IPS DF 6.9 (cell line): ENCODE results near the gene CDH4.

Experiments
- DNase-seq: peaks from one replicate; pipeline ENCODE4 v3.0.0-alpha.2; 2013; ENCODE audit warnings: low read depth, low spot score
- H3K27ac ChIP-seq: one replicate; pipeline ENCODE4 v1.5.1; 2013; ENCODE audit warnings: low read length, control low read depth
- H3K27me3 ChIP-seq: 2 replicates; pipeline ENCODE4 v1.6.1; 2013; ENCODE audit warnings: mild to moderate bottlenecking, low read length; ENCODE audit not compliant: control insufficient read depth, insufficient read depth
- H3K36me3 ChIP-seq: 2 replicates; pipeline ENCODE4 v1.6.1; 2013; ENCODE audit warnings: low read length; ENCODE audit not compliant: control insufficient read depth, insufficient read depth
- H3K4me1 ChIP-seq: 2 replicates; pipeline ENCODE4 v1.6.1; 2013; ENCODE audit warnings: low read length; ENCODE audit not compliant: control insufficient read depth, insufficient read depth
- H3K4me3 ChIP-seq: 2 replicates; pipeline ENCODE4 v1.5.1; 2013; ENCODE audit warnings: mild to moderate bottlenecking, low read length
- H3K9me3 ChIP-seq: 2 replicates; pipeline ENCODE4 v1.6.1; 2013; ENCODE audit warnings: low read length, inconsistent platforms; ENCODE audit not compliant: control insufficient read depth, insufficient read depth
- WGBS: extraction: QIAGEN DNeasy Blood & Tissue Kit; methylation state at CpG from one replicate; pipeline ENCODE4 v1.1.7; 2013; ENCODE audit warnings: mixed read lengths, missing lambda C conversion rate; ENCODE audit not compliant: insufficient read length, insufficient coverage; 5-methylcytosine and 5-hydroxymethylcytosine counted together

Gene CDH4

GRCh38 chr20:61918548-61918947 is 666.5 kb downstream of the CDH4 start:
- no peak overlapping the region for H3K27ac ChIP-seq

DNA sequence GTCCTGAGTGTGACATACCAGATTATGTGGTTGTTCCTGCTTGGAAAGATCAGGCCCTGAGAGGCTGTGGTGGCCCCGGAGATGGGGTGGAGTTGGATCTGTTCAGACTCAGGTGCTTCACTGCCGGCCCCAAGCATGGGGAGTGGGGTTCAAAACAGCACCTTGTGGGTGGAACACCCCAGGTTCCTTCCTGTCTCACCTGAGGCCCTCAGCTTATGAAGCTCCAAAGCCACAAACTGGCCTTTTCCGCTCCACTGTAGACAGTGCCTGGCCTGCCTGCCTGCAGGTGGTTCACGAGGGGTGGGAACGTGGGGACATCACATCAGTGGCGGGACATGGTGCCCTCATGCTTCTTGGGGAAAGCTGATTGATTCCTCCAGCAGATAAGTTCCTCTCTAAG is 667.2 kb downstream of the CDH4 start:
- H3K9me3 ChIP-seq: no peaks in the 10 kb centered on the region; the same call in 1 of the 2 replicates
- H3K27me3 ChIP-seq: no peaks in the 10 kb centered on the region
- no peak overlapping the region for H3K4me3 ChIP-seq
- no CpG with 5 or more reads among the region's 6 CpGs for WGBS
- no peak overlapping the region for H3K27ac ChIP-seq
- H3K4me1 ChIP-seq: no peaks in the 10 kb centered on the region
- H3K36me3 ChIP-seq: no peaks in the 10 kb centered on the region
- DNase-seq: no peak

More at GRCh38 chr20:61918548-61918947, 666.5 kb downstream of the CDH4 start:
- Histone ChIP-seq H3K4me1 (no peaks in the 10 kb centered on the region), H3K27me3 (no peaks in the 10 kb centered on the region), H3K36me3 (no peaks in the 10 kb centered on the region), H3K4me3 (no peak overlapping the region), H3K9me3 (no peaks in the 10 kb centered on the region; the same call in 1 of the 2 replicates)
- no peak for DNase-seq
- no CpG with 5 or more reads among the region's 12 CpGs for WGBS

GRCh38 chr20:61919675-61920365 is 667.8 kb downstream of the CDH4 start:
- DNase-seq: no peak
- H3K4me3 ChIP-seq: no peak overlapping the region
- no peaks in the 10 kb centered on the region; the same call in 1 of the 2 replicates for H3K9me3 ChIP-seq
- no peaks in the 10 kb centered on the region for H3K27me3 ChIP-seq
- WGBS: over 99% methylated on average over 29 of the region's 42 CpGs
- no peaks in the 10 kb centered on the region for H3K4me1 ChIP-seq
- H3K27ac ChIP-seq: no peak overlapping the region
- H3K36me3 ChIP-seq: no peaks in the 10 kb centered on the region

GRCh38 chr20:61922411-61922810 is 670.4 kb downstream of the CDH4 start:
- H3K4me1 ChIP-seq: no peaks in the 10 kb centered on the region
- H3K27me3 ChIP-seq: no peaks in the 10 kb centered on the region
- no peak overlapping the region for H3K4me3 ChIP-seq
- no peaks in the 10 kb centered on the region for H3K36me3 ChIP-seq
- no peak for DNase-seq
- no peak overlapping the region for H3K27ac ChIP-seq
- no peaks in the 10 kb centered on the region; the same call in 1 of the 2 replicates for H3K9me3 ChIP-seq
- WGBS: no CpG with 5 or more reads among the region's 8 CpGs

DNA sequence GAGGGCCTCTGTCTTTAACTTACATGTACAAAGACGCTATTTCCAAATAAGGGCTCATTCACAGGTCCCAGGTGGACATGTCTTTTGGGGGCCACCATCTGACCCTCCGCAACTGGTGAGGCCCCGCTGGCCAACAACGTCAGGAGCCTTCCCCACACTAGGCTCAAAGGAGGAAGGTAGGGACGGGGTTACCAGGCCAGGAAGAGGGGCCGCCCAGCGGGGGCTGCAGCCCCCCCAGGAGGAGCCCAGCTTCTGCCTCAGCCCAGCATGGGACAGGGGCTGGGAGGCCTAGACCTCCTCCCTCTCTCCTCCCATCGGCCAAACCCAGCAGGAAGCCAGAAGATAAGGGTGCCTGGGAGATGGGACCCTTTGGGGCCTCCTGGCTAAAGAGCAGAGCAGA is 670.9 kb downstream of the CDH4 start:
- Histone ChIP-seq H3K36me3 (no peaks in the 10 kb centered on the region), H3K27me3 (no peaks in the 10 kb centered on the region), H3K27ac (no peak overlapping the region), H3K9me3 (no peaks in the 10 kb centered on the region; the same call in 1 of the 2 replicates), H3K4me3 (no peak overlapping the region), H3K4me1 (no peaks in the 10 kb centered on the region)
- WGBS: no CpG with 5 or more reads among the region's 8 CpGs
- no peak for DNase-seq

DNA sequence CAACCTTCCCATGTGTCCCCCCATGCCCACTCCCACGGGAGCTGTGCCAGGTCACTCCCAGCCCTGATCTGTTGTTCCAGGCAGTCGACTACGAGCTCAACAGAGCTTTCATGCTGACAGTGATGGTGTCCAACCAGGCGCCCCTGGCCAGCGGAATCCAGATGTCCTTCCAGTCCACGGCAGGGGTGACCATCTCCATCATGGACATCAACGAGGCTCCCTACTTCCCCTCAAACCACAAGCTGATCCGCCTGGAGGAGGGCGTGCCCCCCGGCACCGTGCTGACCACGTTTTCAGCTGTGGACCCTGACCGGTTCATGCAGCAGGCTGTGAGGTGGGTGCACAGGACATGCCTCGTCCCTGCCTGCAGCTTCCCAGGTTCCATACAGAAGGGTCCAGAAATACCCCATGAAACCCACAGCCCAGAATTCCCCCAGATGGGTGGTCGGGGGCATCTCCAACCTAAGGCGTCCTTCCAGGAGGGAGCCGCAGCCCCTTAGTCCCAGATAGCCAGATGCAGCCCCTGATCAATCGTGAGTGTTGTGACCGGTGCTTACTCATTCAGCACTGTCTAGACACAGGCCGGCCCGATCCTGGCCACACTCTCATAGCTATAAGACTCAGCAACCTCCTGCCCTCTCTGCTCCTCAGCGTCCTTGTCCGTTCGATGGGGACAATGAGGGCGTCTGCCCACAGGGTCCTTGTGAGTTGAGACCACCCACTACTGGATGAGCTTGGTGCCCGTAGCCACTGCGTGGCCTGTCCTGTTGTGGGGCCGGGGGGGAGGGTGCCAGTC is 671.5 kb downstream of the CDH4 start:
- no peaks in the 10 kb centered on the region for H3K4me1 ChIP-seq
- no peaks in the 10 kb centered on the region for H3K36me3 ChIP-seq
- H3K4me3 ChIP-seq: no peak overlapping the region
- no CpG with 5 or more reads among the region's 28 CpGs for WGBS
- no peaks in the 10 kb centered on the region for H3K27me3 ChIP-seq
- H3K9me3 ChIP-seq: no peaks in the 10 kb centered on the region; the same call in 1 of the 2 replicates
- DNase-seq: no peak
- no peak overlapping the region for H3K27ac ChIP-seq

DNA sequence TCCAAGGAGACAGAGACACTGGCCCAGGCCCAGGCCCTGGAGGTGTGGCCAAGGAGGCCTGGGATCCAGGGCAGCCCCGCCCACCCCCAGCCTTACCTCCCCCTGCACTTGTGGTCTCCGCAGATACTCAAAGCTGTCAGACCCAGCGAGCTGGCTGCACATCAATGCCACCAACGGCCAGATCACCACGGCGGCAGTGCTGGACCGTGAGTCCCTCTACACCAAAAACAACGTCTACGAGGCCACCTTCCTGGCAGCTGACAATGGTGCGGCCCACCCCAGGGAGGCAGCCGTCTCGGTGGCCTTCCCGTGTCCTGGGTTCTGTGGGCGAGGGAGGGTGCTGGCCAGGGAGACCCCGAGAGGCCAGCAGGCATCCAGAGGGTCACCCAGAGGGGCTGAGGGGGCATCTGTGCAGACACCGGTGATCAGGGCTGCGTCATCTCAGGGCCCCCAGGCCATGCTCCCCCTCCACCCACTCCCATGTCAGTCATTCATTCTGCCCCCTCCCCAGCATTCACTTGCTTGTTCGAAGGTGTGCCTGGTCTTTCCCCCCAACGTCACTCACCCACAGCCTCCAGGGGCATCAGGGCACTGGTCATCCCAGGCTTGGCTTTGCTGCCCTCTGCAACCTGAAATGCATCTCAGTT is 672.3 kb downstream of the CDH4 start:
- DNase-seq: no peak
- no peaks in the 10 kb centered on the region for H3K27me3 ChIP-seq
- H3K27ac ChIP-seq: no peak overlapping the region
- H3K4me1 ChIP-seq: no peaks in the 10 kb centered on the region
- no CpG with 5 or more reads among the region's 19 CpGs for WGBS
- no peaks in the 10 kb centered on the region; the same call in 1 of the 2 replicates for H3K9me3 ChIP-seq
- H3K4me3 ChIP-seq: no peak overlapping the region
- H3K36me3 ChIP-seq: no peaks in the 10 kb centered on the region

DNA sequence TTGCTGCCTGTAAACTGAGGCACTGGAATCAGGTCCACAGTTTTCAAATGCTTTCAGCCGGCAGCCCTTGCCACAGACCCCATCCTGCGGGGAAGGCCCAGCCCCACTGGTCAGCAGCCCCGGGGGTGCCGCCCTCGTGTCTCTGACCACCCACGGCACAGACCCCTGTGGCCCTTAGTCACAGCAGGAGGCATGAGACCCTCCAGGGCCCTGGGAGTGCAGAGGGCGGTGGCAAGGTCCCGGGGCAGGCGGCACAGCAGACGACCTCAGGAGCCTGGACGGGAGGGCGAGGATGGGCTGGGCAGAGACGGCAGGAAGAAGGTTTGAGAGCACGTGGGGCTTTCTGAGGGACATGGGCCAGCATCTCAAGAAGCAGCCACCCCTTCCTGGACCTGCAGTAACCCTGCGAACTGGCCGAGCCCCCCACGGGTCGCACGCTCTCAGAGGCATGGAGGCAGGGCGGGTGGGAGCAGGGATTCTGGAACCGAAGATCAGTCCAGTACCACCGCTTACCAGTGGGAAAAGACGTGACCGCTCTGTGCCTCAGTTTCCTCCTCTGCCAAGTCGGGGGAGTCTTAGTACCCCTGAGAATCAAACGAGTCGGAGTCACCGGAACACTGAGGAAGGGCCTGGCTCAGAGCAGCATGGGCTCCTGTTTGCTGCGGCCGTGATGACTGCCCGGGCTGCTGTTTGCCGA is 672.9 kb downstream of the CDH4 start:
- Histone ChIP-seq H3K27ac (no peak overlapping the region), H3K36me3 (no peaks in the 10 kb centered on the region), H3K4me1 (no peaks in the 10 kb centered on the region), H3K27me3 (no peaks in the 10 kb centered on the region), H3K4me3 (no peak overlapping the region), H3K9me3 (no peaks in the 10 kb centered on the region)
- DNase-seq: no peak
- no CpG with 5 or more reads among the region's 32 CpGs for WGBS

- no peak for DNase-seq
- Histone ChIP-seq H3K9me3 (no peaks in the 10 kb centered on the region), H3K4me1 (no peaks in the 10 kb centered on the region), H3K27me3 (no peaks in the 10 kb centered on the region), H3K4me3 (no peak overlapping the region), H3K36me3 (no peaks in the 10 kb centered on the region), H3K27ac (no peak overlapping the region)
- no CpG with 5 or more reads among the region's 21 CpGs for WGBS
Observed at GRCh38 chr20:61925555-61926252, 673.6 kb downstream of the CDH4 start.

DNA sequence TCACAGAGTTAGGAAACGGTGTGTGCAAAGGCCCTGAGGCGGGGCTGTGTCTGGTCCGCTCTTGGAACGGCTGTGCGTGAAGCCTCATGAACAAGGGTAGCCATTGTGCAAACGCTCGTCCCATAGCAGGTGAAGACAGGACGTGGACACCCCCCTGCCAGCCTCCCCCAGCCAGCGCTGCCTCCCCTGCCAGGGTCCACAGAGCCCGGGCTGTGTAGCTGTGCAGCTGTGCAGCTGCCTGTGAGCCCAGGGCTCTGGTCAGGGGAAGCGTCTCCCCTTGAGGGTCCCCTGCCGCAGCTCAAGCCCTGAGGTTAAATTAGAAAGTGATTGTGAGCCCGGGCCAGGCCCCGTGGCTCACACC is 674.2 kb downstream of the CDH4 start:
- no CpG with 5 or more reads among the region's 14 CpGs for WGBS
- no peak overlapping the region for H3K27ac ChIP-seq
- H3K9me3 ChIP-seq: no peaks in the 10 kb centered on the region
- H3K27me3 ChIP-seq: no peaks in the 10 kb centered on the region
- H3K4me3 ChIP-seq: no peak overlapping the region
- DNase-seq: no peak
- no peaks in the 10 kb centered on the region for H3K4me1 ChIP-seq
- no peaks in the 10 kb centered on the region for H3K36me3 ChIP-seq
